GM12865 (cell line): ENCODE measurements around the gene TRIP6.

Source experiments
- DNase-seq: peaks from one replicate; pipeline ENCODE4 v3.0.0; 2010; ENCODE audit warnings: low read depth
- H3K4me3 ChIP-seq: 2 replicates; pipeline ENCODE4 v1.5.1; 2011; ENCODE audit warnings: mild to moderate bottlenecking, low read depth, low read length, control low read depth
- TF ChIP-seq, protein P1 (sequence below): IDR thresholded peaks from 2 replicates; pipeline ENCODE4 v1.5.1; 2011; ENCODE audit warnings: low read length, control low read depth, low read depth, inconsistent platforms; ENCODE audit not compliant: insufficient read depth; ENCODE audit errors: missing control alignments

Gene TRIP6, protein sequence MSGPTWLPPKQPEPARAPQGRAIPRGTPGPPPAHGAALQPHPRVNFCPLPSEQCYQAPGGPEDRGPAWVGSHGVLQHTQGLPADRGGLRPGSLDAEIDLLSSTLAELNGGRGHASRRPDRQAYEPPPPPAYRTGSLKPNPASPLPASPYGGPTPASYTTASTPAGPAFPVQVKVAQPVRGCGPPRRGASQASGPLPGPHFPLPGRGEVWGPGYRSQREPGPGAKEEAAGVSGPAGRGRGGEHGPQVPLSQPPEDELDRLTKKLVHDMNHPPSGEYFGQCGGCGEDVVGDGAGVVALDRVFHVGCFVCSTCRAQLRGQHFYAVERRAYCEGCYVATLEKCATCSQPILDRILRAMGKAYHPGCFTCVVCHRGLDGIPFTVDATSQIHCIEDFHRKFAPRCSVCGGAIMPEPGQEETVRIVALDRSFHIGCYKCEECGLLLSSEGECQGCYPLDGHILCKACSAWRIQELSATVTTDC

DNA sequence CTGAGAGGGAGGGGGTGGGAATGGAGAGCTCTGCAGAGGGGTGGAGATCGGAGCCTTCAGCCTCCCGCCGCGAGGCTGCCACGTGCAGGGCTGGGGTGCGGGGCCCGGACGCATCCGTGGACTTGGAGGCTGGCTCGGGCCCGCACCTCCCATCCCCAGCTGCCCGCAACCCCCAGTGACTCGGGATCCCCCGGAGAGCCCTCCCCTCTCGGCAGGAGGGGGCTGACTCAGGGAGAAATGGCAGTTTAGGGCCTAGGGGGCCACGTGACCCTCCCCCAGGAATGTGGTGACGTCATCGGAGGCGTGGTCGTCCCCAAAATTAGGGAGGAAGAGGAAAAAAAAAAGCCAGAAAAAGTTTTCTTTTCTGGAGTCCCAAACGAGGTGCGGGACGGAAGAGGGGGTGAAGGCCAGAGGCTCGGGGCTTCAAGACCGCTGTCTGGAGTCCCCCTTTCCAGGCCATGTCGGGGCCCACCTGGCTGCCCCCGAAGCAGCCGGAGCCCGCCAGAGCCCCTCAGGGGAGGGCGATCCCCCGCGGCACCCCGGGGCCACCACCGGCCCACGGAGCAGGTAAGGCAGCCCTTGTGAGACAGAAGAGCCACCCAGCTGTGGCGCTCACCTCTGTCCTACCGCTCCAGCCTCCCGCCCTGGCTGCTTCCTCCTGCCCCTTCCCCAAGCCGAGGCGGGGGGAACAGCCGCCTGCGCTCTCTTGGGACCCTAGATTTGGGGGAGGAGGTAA, at the start of gene TRIP6:
TRIP6 (plus strand) TSS at position 348 of the 736 bp plus-strand sequence; CDS start at position 459, 111 bp downstream.
- DNase-seq: peak; percentile 73
- H3K4me3 ChIP-seq: peak within 1 kb of the TSS; percentile 67
- TF ChIP-seq, protein P1, sequence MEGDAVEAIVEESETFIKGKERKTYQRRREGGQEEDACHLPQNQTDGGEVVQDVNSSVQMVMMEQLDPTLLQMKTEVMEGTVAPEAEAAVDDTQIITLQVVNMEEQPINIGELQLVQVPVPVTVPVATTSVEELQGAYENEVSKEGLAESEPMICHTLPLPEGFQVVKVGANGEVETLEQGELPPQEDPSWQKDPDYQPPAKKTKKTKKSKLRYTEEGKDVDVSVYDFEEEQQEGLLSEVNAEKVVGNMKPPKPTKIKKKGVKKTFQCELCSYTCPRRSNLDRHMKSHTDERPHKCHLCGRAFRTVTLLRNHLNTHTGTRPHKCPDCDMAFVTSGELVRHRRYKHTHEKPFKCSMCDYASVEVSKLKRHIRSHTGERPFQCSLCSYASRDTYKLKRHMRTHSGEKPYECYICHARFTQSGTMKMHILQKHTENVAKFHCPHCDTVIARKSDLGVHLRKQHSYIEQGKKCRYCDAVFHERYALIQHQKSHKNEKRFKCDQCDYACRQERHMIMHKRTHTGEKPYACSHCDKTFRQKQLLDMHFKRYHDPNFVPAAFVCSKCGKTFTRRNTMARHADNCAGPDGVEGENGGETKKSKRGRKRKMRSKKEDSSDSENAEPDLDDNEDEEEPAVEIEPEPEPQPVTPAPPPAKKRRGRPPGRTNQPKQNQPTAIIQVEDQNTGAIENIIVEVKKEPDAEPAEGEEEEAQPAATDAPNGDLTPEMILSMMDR: no peak

DNA sequence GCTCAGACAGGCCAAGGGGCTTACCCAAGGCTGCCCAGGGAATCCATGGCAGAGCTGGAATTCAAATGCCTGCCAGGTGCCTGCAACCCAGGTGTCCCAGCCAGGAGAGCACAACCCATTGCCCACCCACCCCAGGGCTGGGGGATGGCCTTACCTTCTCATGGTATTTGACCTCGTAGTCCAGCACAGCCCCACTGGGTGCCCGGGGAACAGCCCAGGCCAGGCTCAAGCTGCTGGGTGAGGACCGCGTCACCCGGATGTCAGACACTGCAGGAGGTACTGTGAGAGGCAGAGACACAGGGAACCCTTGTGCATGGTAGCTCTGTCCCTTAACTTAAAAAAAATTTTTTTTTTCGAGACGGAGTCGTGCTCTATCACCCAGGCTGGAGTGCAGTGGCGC, 48.8 kb upstream of the TRIP6 start:
- TF ChIP-seq, protein P1: no peak
- no peak overlapping the region for H3K4me3 ChIP-seq
- no peak for DNase-seq

DNA sequence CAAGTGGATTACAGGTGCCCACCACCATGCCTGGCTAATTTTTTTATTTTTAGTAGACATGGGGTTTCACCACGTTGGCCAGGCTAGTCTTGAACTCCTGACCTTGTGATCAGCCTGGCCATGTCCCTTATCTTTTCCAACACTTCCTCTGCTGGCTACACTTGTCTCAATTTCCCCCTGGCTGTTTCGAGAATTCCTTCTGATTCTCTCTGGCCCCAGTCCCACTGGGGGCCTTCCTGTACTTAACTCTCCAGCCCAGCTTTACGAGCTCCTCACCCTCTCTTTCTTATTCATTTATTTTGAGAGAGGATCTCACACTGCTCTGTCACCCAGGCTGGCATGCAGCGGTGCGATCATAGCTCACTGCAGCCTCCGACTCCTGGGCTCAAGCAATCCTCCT, 48.4 kb upstream of the TRIP6 start:
- TF ChIP-seq, protein P1: no peak
- DNase-seq: no peak

DNA sequence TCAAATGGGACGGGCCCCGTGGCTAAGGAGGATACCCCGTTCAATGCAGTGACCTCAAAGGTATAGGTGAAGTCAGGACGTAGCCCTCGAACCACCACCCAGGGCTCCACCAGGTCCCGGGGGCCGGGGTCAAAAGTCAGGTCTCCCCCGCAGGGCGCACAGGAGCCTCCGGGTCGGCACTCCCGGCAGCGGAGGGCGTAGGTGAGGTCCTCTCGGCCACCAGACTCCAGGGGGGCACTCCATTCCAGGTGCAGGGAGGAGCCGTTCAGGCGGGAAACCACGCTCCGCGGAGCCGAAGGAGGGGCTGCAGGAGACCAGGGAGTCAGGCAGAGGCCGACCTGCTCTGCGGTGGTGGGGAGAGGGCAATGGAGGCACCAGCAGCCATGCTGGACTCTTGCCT, 47.6 kb upstream of the TRIP6 start:
- H3K4me3 ChIP-seq: no peak overlapping the region
- no peak for DNase-seq
- TF ChIP-seq, protein P1: no peak

More for the DNA sequence above, 48.4 kb upstream of the TRIP6 start:
- no peak overlapping the region for H3K4me3 ChIP-seq

DNA sequence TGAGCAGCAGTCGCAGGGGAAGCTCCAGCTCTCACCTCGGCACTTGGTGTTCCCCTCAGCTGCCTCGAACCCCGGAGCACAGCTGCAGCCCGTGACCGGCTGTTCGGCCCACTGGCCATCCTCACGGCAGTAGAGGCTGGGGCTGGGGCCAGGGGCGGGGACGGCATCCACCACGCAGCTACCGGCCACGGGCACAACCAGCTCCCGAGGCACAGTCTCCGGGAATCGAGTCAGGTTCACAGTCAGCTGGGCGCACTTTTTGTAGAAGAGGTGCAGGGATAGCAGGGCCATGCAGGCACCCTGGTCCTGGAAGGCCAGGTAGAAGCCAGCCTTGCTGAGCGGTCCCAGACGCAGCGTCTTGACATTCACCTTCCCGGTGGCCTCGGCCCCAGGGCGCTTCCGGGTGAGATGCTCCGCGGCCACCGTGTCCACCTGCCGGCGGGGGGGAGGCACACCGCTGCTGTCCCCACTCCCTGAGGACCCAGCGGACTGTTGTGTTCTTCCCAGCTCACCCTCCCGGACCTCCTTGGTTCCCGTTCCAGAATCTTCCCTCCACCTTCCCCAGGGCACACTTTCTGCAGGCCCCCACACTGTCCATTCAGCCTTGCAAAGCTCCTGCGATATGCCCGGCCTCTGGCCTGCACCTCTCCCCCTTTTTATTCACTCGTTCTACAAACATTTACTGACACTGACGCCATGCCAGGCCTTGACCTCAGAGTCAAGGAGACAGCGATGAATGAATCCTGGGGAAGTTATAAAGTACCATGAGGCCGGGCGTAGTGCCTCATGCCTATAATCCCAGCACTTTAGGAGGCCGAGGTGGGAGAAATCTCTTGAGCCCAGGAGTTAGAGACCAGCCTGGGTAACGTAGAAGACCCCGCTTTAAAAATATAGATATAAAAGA, 44.7 kb upstream of the TRIP6 start:
- TF ChIP-seq, protein P1: no peak
- H3K4me3 ChIP-seq: no peak overlapping the region
- no peak for DNase-seq

DNA sequence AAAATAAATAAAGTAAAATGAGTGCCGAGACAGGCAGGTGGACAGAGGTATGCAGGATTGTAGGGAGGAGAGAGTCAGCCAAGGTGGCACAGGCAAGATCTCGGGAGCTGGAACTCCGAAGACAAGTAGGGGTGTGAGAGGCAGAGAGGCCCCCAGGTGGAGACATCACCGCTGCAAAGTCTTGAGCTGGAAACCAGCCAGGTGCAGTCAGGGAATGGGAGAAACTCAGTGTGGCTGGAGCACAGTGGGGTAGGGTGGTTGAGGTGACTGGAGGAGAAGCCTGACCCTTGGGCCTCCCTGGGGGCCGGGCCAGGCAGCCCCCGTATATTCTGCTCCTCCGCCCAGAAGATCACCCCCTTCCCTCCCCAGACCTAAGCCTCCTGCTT, 44.1 kb upstream of the TRIP6 start:
- H3K4me3 ChIP-seq: no peak overlapping the region
- no peak for DNase-seq
- TF ChIP-seq, protein P1: no peak
